HG02981 (cell line): ENCODE measurements around the gene CEP72.
"Not testable (repeated sequence)": the region's sequence is repeated elsewhere in the genome, so short reads cannot be mapped to it uniquely, and the experiment has no call there.

Experiments used
- ATAC-seq: cut with Tn5 transposase; IDR thresholded peaks from one replicate; pipeline ENCODE4 v1.9.1; 2021; ENCODE audit warnings: mild to moderate bottlenecking, moderate library complexity; ENCODE audit not compliant: unreplicated experiment

The CEP72 gene

DNA sequence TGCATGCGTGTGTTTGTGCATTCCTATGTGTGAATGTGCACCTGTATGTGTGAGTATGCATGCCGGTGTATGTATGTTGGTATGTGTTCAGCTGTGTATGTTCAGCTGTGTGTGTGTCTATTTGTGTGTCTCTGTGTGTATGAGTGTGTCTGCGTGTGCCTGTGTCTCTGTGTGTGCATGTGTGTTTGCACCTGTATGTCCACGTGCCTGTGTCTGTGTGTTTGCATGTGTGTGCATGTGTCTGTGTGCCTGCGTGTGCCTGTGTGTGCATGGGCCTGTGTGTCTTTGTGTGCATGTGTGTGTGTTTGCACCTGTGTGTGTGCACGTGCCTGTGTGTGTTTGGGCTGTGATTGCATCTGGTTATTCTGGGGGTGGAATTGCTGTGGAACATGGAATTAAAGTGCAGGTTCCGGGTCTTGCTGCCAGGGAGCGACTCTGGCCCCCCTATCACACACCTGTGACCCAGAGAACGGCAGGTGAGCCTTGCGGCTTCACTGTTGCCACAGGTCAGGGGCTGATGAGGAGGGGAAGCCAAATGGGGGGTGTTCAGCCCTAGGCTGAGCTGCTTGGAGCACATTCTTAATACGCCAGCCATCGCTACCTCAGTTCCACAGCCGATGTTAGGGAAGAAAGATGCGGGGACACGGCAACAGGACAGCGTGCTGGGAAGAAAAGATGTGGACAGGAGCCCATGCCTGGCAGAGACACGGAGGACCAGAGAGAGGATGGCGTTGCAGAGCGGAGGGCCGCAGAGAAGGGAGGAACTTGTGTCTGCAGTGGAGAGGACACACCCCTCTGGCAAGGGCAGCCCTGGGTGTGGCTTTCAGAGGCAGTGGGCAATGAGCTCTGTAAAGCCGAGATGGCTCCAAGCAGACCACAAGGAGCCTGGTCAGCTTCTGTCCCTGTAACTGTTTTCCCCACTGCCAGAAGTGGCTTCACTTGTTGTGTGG lies 84.9 kb downstream of the CEP72 start:
- ATAC-seq = not testable (repeated sequence)
